Esophagus squamous epithelium (tissue), 5 donors: ENCODE data around the gene ATP6V0D1. TPM values are rescaled to one million over a fixed set of nuclear protein-coding genes. Genes with fewer than 3 reads are reported as not detected.
A peak's percentile ranks its signal among the peaks of the same experiment; 100 is the strongest.
"Not testable (repeated sequence)": the region's sequence is repeated elsewhere in the genome, so short reads cannot be mapped to it uniquely, and the experiment has no call there.

ENCODE experiments used
- DNase-seq: peaks from one replicate; lab custom pipeline; 2025; lab: John Stamatoyannopoulos, UW
- H3K27ac ChIP-seq, 4 donors: fragments of 200-600 bp; sonication (generic); one replicate each; pipeline ENCODE4 v1.5.1; 2016 to 2019; ENCODE audit warnings: mild to moderate bottlenecking in 1 of 4
- H3K27me3 ChIP-seq, 4 donors: fragments of 200-600 bp; sonication (generic); 1 replicate in 3 of 4; 2 replicates in 1 of 4; pipeline versions ENCODE4 v1.5.1 to v1.6.0; 2017 to 2021; ENCODE audit warnings: antibody characterized with exemption in 1 of 4
- H3K36me3 ChIP-seq, 3 donors: fragments of 200-600 bp; sonication (generic); one replicate each; pipeline ENCODE4 v1.5.1; 2016 to 2019
- H3K4me1 ChIP-seq, 3 donors: fragments of 200-600 bp; sonication (generic); one replicate each; pipeline ENCODE4 v1.5.1; 2017 to 2019
- H3K4me3 ChIP-seq, 4 donors: fragments of 200-600 bp; sonication (generic); 1 replicate in 3 of 4; 2 replicates in 1 of 4; pipeline ENCODE4 v1.5.1; 2016 to 2019; ENCODE audit warnings: mild to moderate bottlenecking in 2 of 4, moderate library complexity in 1 of 4
- H3K9me3 ChIP-seq, 3 donors: fragments of 200-600 bp; sonication (generic); one replicate each; pipeline ENCODE4 v1.5.1; 2016 to 2019
- POLR2A ChIP-seq, 4 donors: fragments of 450-650 bp; IDR thresholded peaks; one replicate each; pipeline ENCODE4 v1.6.1; 2017; ENCODE audit warnings: antibody characterized with exemption in 4 of 4, mild to moderate bottlenecking in 4 of 4, moderate library complexity in 3 of 4
- WGBS, 2 donors: methylation state at CpG; one replicate each; pipeline ENCODE4 v1.1.5; 2018; 5-methylcytosine and 5-hydroxymethylcytosine counted together
- intact Hi-C: fragments of 100-400 bp; cut with DNase I; formaldehyde crosslinking; loops from one replicate; pipeline ENCODE4 v1.15.0; 2022
- total RNA-seq, 4 donors: library from RNA; depleted of rRNA; stranded (reverse); fragments of >200 nt; gene quantifications; one replicate each; pipeline ENCODE4 v1.1.0, GENCODE V29; 2016
- TF ChIP-seq, protein P1 (sequence below), 6 experiments: fragments of 450-650 bp in 4 of 6; fragments of 200-600 bp in 2 of 6; sonication (generic) in 2 of 6; IDR thresholded peaks; one replicate each; pipeline ENCODE4 v1.5.1; 2016 to 2019; ENCODE audit warnings: antibody characterized with exemption in 6 of 6, mild to moderate bottlenecking in 4 of 6, moderate library complexity in 4 of 6
- donor health status: DM: yes; HTN: yes; CAD: no.

ATP6V0D1 gene
- total RNA-seq, 4 donors from 2014 or later, result 99.4 to 158 (median 131) TPM

DNA sequence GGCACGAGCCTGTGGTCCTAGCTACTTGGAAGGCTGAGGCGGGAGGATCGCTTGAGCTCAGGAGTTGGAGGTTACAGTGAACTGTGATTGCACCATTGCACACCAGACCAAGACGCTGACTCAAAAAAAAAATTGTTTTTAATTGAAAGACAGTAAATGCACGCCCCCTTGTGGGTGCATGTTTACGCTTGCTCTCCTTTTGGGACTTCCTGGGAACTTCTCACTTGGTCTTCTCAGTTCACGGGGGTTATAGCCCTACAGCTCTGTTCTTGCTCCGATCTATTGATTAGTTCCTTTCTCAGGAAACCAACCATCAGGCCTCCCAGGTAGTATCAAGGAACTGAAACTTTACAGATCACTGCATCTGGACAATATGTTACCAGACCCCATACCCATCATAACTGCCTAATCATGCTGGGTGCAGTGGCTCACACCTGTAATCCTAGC, 33.4 kb upstream of the ATP6V0D1 start:
- Histone ChIP-seq H3K4me3 (no peak overlapping the region), H3K9me3 (no peaks in the 10 kb centered on the region), H3K27ac (no peak overlapping the region), H3K27me3 (no peaks in the 10 kb centered on the region), H3K4me1 (peaks cover 0 to 19% (median 0%) of the 10 kb centered on the region in 3 donors), H3K36me3 (no peaks in the 10 kb centered on the region)
- TF ChIP-seq POLR2A (IDR thresholded peaks at IDR 0.05), result no peak
- TF ChIP-seq, protein P1, sequence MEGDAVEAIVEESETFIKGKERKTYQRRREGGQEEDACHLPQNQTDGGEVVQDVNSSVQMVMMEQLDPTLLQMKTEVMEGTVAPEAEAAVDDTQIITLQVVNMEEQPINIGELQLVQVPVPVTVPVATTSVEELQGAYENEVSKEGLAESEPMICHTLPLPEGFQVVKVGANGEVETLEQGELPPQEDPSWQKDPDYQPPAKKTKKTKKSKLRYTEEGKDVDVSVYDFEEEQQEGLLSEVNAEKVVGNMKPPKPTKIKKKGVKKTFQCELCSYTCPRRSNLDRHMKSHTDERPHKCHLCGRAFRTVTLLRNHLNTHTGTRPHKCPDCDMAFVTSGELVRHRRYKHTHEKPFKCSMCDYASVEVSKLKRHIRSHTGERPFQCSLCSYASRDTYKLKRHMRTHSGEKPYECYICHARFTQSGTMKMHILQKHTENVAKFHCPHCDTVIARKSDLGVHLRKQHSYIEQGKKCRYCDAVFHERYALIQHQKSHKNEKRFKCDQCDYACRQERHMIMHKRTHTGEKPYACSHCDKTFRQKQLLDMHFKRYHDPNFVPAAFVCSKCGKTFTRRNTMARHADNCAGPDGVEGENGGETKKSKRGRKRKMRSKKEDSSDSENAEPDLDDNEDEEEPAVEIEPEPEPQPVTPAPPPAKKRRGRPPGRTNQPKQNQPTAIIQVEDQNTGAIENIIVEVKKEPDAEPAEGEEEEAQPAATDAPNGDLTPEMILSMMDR (IDR thresholded peaks at IDR 0.05), result peak; percentile 59 to 74 (median 64)
- peak; percentile 45 for DNase-seq
- 6 to 11% methylated on average over 8 of the region's 8 CpGs for WGBS, 2 donors
- intact Hi-C loops, result no loop called here

DNA sequence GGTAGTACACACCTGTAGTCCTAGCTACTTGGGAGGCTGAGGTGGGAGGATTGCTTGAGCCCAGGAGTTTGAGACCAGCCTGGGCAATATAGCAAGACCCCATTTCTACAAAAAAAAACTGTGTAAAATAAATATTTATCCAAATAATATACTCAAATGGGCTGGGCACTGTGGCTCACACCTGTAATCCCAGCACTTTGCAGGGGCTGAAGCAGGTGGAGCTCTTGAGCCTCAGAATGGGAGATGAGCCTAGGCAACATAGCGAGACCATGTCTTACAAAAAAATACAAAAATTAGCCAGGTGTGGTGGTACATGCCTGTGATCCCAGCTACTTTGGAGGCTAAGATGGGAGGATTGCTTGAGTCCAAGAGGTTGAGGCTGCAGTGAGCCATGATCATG, 32.9 kb upstream of the ATP6V0D1 start:
- H3K36me3 ChIP-seq, H3K27ac ChIP-seq, H3K9me3 ChIP-seq, H3K27me3 ChIP-seq, DNase-seq, H3K4me3 ChIP-seq, intact Hi-C loops: not testable (repeated sequence)
- 87 to 100% methylated on average over 1 of the region's 1 CpG for WGBS, 2 donors
- H3K4me1 ChIP-seq, result peaks cover 0 to 19% (median 0%) of the 10 kb centered on the region in 3 donors

DNA sequence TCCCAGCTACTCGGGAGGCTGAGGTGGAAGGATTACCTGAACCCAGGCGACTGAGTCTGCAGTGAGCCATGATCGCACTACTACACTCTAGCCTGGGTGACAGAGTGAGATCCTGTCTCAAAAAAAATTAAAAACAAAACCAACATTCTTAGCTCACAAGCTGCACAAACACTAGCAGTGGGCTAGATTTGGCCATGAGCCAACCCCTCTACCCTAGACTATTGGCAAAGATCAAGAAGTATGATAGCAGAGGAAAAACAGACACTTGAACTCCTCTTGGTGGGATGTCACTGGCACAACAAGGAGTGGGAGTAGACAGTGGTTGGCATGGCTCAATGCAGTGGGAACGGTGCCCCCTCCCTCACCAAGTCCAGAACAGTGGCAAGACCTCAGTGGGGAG, 28.1 kb upstream of the ATP6V0D1 start:
- no peaks in the 10 kb centered on the region for H3K36me3 ChIP-seq
- no peak for DNase-seq
- no peak overlapping the region for H3K27ac ChIP-seq
- H3K4me1 ChIP-seq, result peaks cover 0 to 15% (median 0%) of the 10 kb centered on the region in 3 donors
- no peak overlapping the region for H3K4me3 ChIP-seq
- no peaks in the 10 kb centered on the region for H3K9me3 ChIP-seq
- TF ChIP-seq, protein P1 (IDR thresholded peaks at IDR 0.05), result no peak
- TF ChIP-seq POLR2A (IDR thresholded peaks at IDR 0.05), result no peak
- intact Hi-C loops, result no loop called here
- 82 to 83% methylated on average over 3 to 4 of the region's 4 CpGs for WGBS, 2 donors
- no peaks in the 10 kb centered on the region for H3K27me3 ChIP-seq

DNA sequence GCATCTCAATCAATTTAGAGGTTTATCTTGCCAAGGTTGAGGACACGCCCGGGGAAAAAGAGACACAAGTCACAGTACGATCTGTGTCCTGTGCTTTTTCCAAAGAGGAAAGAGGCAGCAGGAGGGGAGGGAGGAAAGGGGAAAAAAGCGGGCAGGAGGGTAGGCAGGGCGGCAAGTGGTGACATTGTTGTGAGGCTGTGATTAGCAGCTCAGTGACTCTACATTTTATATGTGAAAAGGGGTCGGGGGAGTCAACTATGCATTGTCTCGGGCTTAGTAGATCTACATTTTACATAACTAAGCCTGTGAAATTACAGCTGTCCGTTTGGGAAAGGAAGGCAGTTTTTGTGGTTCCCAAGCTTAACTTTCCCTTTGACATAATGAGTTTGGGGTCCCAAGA, 25.5 kb upstream of the ATP6V0D1 start:
- TF ChIP-seq POLR2A (IDR thresholded peaks at IDR 0.05), result no peak
- TF ChIP-seq, protein P1 (IDR thresholded peaks at IDR 0.05), result no peak
- Histone ChIP-seq H3K4me1 (peaks cover 0 to 18% (median 0%) of the 10 kb centered on the region in 3 donors), H3K9me3 (no peaks in the 10 kb centered on the region), H3K4me3 (no peak overlapping the region), H3K27ac (no peak overlapping the region), H3K36me3 (no peaks in the 10 kb centered on the region), H3K27me3 (no peaks in the 10 kb centered on the region)
- no peak for DNase-seq
- 60 to 73% methylated on average over 8 of the region's 8 CpGs for WGBS, 2 donors
- intact Hi-C loops, result no loop called here

DNA sequence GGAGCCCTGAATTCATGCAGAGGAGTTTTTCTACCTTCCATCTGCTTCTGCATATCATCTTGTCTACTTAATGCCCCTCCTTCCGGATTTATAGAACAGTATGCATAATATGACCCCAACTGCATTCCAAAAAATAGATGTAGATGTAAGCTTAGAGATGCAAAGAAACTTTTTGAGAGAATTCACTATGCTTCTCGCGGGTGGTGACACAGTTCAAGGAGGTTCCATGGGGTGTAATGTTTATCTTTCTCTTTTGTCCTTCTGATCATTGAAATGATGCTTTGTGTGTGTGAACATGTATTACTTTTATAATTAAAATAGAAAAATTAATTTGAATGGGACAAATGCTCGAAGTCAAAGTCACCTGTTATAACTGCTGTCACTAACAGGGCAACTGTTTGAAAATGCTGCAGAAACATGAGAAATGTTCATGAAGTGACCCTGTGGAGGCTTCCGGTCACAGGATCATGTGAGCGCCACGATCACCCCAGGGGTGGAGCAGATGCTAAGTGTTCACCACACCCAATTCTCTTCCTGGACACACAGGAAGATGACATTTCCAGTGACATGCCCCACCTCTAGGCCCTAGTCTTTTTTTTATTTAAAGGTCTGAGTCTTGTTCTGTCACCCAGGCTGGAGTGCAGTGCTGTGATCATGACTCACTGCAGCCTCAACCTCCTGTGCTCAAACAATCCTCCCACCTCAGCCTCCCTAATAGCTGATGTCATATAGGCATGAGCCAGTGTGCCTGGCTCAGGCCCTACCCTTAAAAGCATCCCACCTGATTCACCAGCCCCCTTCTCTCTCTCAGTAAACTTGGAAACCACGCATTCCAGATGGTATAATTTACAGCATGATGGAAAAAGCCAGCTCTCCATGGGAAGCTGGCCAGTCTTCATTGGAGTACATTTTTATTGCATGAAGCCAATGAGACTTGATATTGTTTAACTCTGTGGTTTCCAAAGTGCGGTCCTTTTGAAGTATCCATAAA, 23.4 kb upstream of the ATP6V0D1 start:
- WGBS, 2 donors, result 63 to 64% methylated on average over 9 of the region's 9 CpGs
- no peaks in the 10 kb centered on the region for H3K27me3 ChIP-seq
- no peak for DNase-seq
- no peaks in the 10 kb centered on the region for H3K9me3 ChIP-seq
- no peaks in the 10 kb centered on the region for H3K36me3 ChIP-seq
- intact Hi-C loops, result no loop called here
- H3K27ac ChIP-seq, result peak overlapping the region in 3 of 4 donors; percentile 38 to 69 (median 39)
- no peak overlapping the region for H3K4me3 ChIP-seq
- H3K4me1 ChIP-seq, result peaks cover 0 to 18% (median 0%) of the 10 kb centered on the region in 3 donors
- no peak for TF ChIP-seq POLR2A (IDR thresholded peaks at IDR 0.05)
- TF ChIP-seq, protein P1 (IDR thresholded peaks at IDR 0.05), result no peak
